Loucy (cell line): ENCODE measurements around the gene POC1A.

ENCODE experiments used
- H2AFZ ChIP-seq: fragments of 200-600 bp; sonication (generic); 2 replicates; pipeline ENCODE4 v1.6.0; 2016; ENCODE audit warnings: antibody characterized with exemption, mild to moderate bottlenecking, low read length, moderate library complexity
- H3F3A ChIP-seq: fragments of 200-600 bp; 2 replicates; pipeline ENCODE4 v1.6.0; 2016; ENCODE audit warnings: antibody characterized with exemption, low read depth, mild to moderate bottlenecking
- H3K27me3 ChIP-seq: fragments of 200-600 bp; sonication (generic); 2 replicates; pipeline ENCODE4 v1.6.1; 2014; ENCODE audit warnings: low read length, mild to moderate bottlenecking; ENCODE audit not compliant: insufficient read depth, poor library complexity, severe bottlenecking
- H3K36me3 ChIP-seq: fragments of 200-600 bp; sonication (generic); 2 replicates; pipeline ENCODE4 v1.6.1; 2016; ENCODE audit warnings: low read length; ENCODE audit not compliant: insufficient read depth
- H3K4me1 ChIP-seq: fragments of 200-600 bp; sonication (generic); 2 replicates; pipeline ENCODE4 v1.5.1; 2014; ENCODE audit warnings: low read length, mild to moderate bottlenecking; ENCODE audit not compliant: insufficient read depth, poor library complexity, severe bottlenecking
- H3K4me2 ChIP-seq: fragments of 200-600 bp; sonication (generic); 2 replicates; pipeline ENCODE4 v1.6.0; 2014; ENCODE audit warnings: antibody characterized with exemption, low read length, low read depth, mild to moderate bottlenecking; ENCODE audit not compliant: poor library complexity, severe bottlenecking
- H3K4me3 ChIP-seq: fragments of 200-600 bp; sonication (generic); 2 replicates; pipeline ENCODE4 v1.5.1; 2014; ENCODE audit warnings: low read length, mild to moderate bottlenecking, mixed read lengths; ENCODE audit not compliant: poor library complexity, severe bottlenecking
- H3K79me2 ChIP-seq: fragments of 200-600 bp; sonication (generic); 2 replicates; pipeline ENCODE4 v1.6.1; 2014; ENCODE audit warnings: low read length; ENCODE audit not compliant: insufficient read depth
- H3K9ac ChIP-seq: fragments of 200-600 bp; sonication (generic); 2 replicates; pipeline ENCODE4 v1.6.0; 2014; ENCODE audit warnings: mild to moderate bottlenecking, low read depth, low read length, moderate library complexity; ENCODE audit not compliant: poor library complexity, severe bottlenecking
- H3K9me2 ChIP-seq: fragments of 200-600 bp; sonication (generic); replicated peaks from 2 replicates; pipeline ENCODE4 v1.6.1; 2016; ENCODE audit warnings: low read depth, low read length, mixed read lengths
- H3K9me3 ChIP-seq: fragments of 200-600 bp; sonication (generic); 2 replicates; pipeline ENCODE4 v1.6.1; 2014; ENCODE audit warnings: mild to moderate bottlenecking, antibody characterized with exemption, low read length, low read depth; ENCODE audit not compliant: insufficient read depth
- H4K20me1 ChIP-seq: fragments of 200-600 bp; sonication (generic); 2 replicates; pipeline ENCODE4 v1.6.0; 2014; ENCODE audit warnings: antibody characterized with exemption, low read length, mild to moderate bottlenecking; ENCODE audit not compliant: insufficient read depth, poor library complexity, severe bottlenecking
- EZH2phosphoT487 ChIP-seq: fragments of 200-600 bp; IDR thresholded peaks from 2 replicates; pipeline ENCODE4 v1.6.1; 2018; ENCODE audit warnings: antibody characterized with exemption, mild to moderate bottlenecking, moderate library complexity, borderline replicate concordance
- TF ChIP-seq, protein P1 (sequence below): fragments of 200-600 bp; sonication (generic); conservative IDR thresholded peaks from 2 replicates; pipeline ENCODE4 v1.5.1; 2014; ENCODE audit warnings: mild to moderate bottlenecking, antibody characterized with exemption, low read length

The POC1A gene

DNA sequence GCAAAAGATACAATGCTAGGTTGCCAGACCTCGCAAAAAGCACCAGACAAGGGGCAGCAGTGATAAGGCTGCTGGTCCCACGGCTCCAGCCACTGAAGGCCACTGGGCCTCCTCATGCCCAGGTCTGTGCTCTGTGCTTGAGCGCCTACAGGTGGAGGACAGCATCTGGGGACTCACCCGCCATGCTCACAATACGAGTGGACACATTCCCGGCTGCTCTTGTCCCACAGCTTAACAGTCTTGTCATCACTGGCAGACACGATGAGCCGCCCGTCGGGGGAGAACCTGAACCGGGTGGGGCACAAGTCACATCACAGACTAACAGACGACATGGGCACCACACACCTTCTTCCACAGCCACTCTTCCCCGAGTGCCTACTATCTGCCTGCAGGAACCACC lies 7.4 kb downstream of the POC1A start:
- Histone ChIP-seq H3K4me1 (peaks cover 9% of the 10 kb centered on the region), H3K4me3 (no peak overlapping the region), H3K9me2 (no peaks in the 10 kb centered on the region), H3F3A (no peaks in the 10 kb centered on the region), H2AFZ (no peak overlapping the region), H3K36me3 (peaks cover 62% of the 10 kb centered on the region; the same call in 1 of the 2 replicates), H4K20me1 (peaks cover 5% of the 10 kb centered on the region), H3K9ac (no peak overlapping the region), H3K9me3 (no peaks in the 10 kb centered on the region), H3K27me3 (no peaks in the 10 kb centered on the region), H3K79me2 (peaks cover 30% of the 10 kb centered on the region), H3K4me2 (no peak overlapping the region)
- TF ChIP-seq, protein P1, sequence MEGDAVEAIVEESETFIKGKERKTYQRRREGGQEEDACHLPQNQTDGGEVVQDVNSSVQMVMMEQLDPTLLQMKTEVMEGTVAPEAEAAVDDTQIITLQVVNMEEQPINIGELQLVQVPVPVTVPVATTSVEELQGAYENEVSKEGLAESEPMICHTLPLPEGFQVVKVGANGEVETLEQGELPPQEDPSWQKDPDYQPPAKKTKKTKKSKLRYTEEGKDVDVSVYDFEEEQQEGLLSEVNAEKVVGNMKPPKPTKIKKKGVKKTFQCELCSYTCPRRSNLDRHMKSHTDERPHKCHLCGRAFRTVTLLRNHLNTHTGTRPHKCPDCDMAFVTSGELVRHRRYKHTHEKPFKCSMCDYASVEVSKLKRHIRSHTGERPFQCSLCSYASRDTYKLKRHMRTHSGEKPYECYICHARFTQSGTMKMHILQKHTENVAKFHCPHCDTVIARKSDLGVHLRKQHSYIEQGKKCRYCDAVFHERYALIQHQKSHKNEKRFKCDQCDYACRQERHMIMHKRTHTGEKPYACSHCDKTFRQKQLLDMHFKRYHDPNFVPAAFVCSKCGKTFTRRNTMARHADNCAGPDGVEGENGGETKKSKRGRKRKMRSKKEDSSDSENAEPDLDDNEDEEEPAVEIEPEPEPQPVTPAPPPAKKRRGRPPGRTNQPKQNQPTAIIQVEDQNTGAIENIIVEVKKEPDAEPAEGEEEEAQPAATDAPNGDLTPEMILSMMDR, result no peak
- TF ChIP-seq EZH2phosphoT487, result no peak

DNA sequence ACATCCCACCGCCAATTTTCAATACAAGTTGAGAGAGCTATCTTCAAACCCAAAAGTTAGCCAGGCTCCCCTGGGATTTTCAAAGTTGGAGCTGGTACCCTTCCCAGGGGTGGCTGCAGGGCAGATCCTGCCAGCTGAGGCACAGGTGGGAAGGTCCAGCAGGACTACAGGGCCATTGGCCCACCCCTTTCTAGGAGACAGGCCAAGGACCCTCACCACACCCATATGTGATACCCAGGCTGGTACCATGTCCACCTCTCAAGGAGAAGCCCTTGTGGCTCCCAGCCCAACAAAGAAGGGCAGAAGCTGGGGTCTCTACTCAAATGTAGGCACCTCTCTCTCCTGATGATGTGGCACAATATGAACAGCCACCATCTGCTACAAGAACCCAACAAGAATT lies 8.0 kb downstream of the POC1A start:
- no peaks in the 10 kb centered on the region for H3F3A ChIP-seq
- peaks cover 6% of the 10 kb centered on the region for H3K4me1 ChIP-seq
- no peak overlapping the region for H3K9ac ChIP-seq
- no peaks in the 10 kb centered on the region for H3K27me3 ChIP-seq
- H3K9me3 ChIP-seq, result no peaks in the 10 kb centered on the region
- no peak for TF ChIP-seq EZH2phosphoT487
- TF ChIP-seq, protein P1, result no peak
- H3K79me2 ChIP-seq, result peaks cover 23% of the 10 kb centered on the region; the same call in 1 of the 2 replicates
- H4K20me1 ChIP-seq, result peaks cover 5% of the 10 kb centered on the region
- no peak overlapping the region for H3K4me2 ChIP-seq
- peaks cover 67% of the 10 kb centered on the region; the same call in 1 of the 2 replicates for H3K36me3 ChIP-seq
- no peak overlapping the region for H2AFZ ChIP-seq
- H3K9me2 ChIP-seq, result no peaks in the 10 kb centered on the region
- H3K4me3 ChIP-seq, result no peak overlapping the region

DNA sequence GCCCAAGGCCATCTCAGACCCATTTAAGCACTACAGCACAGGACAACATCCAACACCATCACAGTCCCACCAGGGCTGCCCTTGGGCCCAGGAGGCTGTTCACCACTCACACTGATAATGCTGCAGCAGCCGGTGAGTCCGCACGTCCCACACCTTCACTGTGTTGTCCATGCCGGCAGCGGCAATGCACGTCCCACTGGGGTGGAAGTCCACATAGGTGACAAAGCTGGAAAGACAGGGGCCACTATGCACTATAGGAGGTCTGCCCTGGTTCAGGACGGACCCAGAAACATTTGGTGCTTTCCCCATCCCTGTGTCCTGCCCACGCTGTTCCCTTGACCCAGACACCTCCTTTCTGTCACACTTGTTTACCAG lies 8.5 kb downstream of the POC1A start:
- Histone ChIP-seq H3K9ac (no peak overlapping the region), H3K9me3 (no peaks in the 10 kb centered on the region), H3K36me3 (peaks cover 69% of the 10 kb centered on the region; the same call in 1 of the 2 replicates), H3K4me3 (no peak overlapping the region), H3F3A (no peaks in the 10 kb centered on the region), H3K9me2 (no peaks in the 10 kb centered on the region), H3K4me2 (no peak overlapping the region), H4K20me1 (peaks cover 5% of the 10 kb centered on the region), H3K27me3 (no peaks in the 10 kb centered on the region), H3K4me1 (peaks cover 6% of the 10 kb centered on the region), H2AFZ (no peak overlapping the region), H3K79me2 (peaks cover 22% of the 10 kb centered on the region; the same call in 1 of the 2 replicates)
- TF ChIP-seq, protein P1, result no peak
- no peak for TF ChIP-seq EZH2phosphoT487
